NCI-H146 treated with DMSO at 0.1 percent for 48 hours (cell line): ENCODE measurements around the gene SH3PXD2B.

ENCODE experiments used
- DNase-seq: peaks from one replicate; lab custom pipeline; 2025; ENCODE audit not compliant: unreplicated experiment; lab: John Stamatoyannopoulos, UW

SH3PXD2B gene

GRCh38 chr5:172453986-172454357 lies 353 bp downstream of the SH3PXD2B start:
- no peak for DNase-seq

GRCh38 chr5:172453206-172453985 lies 929 bp downstream of the SH3PXD2B start:
- peak; percentile 36 for DNase-seq

DNA sequence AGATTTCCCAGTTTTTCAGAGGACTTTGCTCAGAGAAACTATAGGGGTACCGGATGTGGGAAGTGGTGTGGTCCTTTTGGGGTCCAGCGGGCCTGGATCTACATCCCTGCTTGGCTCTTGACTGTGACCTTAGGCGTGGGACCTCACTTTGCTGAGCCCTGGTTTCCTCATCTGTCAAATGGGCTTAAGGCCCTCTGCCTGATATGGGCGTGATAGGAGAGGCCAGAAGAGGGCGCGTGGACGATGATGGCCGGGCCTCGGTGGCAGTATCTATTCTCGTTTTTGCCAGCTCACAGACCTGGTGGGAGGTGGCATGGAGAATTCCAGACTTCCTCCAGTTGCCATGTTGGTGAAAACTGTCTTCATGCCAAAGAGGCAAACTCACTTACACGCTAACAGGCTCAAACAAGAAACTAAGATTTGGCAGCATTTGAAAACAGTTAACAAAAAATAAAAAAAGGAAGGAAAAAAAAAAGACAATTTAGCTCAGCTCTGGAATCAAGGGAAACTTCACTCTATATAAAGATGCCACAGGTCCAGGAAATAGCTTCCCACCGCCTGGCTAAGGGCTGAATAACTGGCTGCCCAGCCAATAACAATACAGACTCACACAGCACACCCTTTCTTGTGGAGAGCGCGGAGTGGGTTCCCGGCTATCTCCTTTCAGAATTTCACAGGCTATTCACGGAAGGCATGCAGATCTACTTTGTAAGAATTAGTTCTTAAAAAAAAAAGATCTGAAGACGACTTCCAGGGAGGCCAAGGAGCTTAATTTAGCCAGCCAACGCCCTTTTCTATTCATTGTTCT lies 1.7 kb downstream of the SH3PXD2B start:
- no peak for DNase-seq

DNA sequence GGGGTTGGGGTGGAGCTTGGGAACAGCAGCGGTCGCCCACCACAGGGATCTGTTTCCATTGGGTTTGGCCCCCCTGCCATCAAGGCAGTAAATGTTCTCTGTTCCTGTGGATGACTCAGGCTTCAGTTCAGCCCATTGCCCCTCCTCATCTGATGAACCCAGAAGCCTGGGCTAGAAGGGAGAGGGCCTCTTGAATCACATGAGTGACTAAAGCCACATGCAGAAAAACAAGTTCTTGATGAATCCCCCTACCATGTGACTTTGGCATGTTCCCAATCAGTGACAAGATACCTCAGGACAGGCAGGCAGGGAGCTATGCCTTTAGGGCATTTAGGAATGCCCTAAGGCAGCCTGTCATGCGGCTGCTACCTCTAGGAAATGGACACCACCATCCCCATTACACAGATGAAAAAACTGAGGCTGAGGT lies 2.5 kb downstream of the SH3PXD2B start:
- DNase-seq, result no peak

- no peak for DNase-seq
These were observed 3.2 kb downstream of the SH3PXD2B start for GRCh38 chr5:172450861-172451695.

DNA sequence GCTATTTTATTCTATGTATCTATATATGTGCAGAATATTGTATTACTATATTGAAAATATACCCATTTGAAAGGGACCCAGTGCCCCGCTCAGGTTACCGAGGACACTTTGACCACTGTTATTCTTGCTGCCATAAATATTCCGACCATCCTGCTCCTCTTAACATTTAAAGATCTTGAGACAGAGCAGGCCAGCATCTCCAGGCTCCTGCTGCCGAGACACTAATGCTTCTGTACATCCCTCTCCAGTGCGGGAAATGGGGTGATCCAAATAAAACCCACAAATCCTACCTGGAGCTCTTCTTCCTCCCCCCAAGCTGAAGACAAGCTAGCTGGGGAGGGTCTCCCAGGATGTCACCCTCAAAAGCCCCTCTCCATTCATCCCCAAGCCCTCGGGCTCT lies 3.9 kb downstream of the SH3PXD2B start:
- no peak for DNase-seq

- no peak for DNase-seq
These were observed 5.3 kb downstream of the SH3PXD2B start for GRCh38 chr5:172448999-172449398.

DNA sequence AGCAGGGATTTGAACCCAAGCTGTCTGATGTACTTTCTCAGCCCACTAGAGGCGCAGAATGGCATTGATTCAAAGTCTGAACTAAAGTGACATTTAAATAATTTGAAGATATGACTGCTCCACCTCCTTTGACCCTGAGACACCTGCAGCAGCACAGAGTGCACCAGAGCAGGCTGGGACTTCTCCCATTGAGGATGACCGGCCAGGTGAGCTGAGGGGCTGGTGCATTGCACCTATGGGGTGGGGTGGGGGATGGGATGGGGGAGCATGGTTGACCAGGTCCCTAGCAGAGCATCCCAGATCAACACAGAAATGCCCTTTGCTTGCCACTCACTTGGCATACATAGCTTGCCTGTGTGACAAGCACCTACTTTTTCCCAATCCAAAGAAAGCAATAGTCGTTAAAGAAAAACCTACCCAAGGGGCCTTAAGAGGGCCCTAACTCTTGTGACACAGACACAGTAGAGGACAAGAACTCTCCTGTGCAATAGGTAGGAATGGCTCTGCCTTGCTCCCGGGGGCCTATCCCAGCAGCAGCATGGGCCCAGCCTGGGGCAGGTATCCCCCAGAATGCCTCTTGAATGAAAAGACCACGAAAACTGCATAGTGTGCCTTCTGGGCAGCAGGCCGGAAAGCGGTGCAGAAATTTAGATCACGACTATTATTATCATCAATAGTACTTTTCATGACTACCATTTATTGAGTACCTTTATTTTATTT lies 6.5 kb downstream of the SH3PXD2B start:
- no peak for DNase-seq

GRCh38 chr5:172446336-172447051 lies 7.8 kb downstream of the SH3PXD2B start:
- DNase-seq, result no peak

DNA sequence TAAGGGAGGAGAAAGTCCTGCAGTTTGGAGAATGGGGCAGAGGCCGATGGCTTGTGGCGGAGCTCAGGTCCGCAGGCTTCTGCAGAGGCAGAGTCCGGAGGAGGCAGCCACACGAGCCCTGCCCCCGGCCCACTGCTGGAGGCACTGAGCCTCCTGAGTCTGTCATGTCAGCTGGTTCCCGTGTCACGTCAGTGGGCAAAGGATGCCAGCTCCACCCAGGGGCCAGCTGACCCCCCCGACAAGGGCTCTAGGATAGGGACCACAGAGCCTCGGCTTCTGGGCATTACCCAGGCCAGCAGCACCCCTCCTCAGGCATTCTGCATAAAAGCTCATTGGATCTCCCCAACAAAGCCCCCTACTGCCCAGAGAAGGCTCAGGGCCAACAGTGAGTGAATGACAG lies 8.5 kb downstream of the SH3PXD2B start:
- no peak for DNase-seq

DNA sequence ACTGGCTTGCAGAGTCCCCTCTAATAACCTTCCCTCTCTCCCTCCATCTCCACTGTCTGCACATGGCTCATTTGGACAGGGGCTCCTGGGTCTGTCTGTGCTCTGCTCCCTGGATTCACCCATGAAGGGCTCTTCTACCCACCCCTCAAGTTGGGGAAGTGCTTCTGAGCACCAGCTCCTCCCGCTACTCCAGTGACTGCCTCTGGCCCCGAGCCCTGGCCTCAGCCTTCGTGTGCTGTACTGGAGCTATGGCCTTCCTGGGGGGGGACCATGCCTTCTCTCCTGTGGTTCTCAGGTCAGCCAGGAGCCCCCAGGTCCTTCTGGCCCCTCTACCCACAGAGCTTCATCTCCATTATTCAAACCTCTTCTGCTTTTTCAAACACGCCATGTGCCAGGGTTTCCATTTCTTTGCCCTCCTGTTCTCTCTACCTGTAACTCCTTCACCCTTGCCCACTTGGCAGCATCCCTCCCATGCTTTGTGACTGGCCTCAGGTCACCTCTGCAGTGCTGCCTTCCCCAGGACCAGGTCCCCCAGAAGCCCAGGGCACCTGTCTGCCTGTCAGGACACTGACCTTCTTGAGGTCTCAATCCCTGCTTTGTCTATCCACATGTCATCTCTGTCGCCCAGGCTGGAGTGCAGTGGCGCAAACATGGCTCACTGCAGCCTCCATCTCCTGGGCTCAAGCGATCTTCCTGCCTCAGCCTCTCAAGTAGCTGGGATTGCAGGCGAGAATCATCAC lies 9.5 kb downstream of the SH3PXD2B start:
- DNase-seq, result no peak

GRCh38 chr5:172444110-172444510 lies 10.2 kb downstream of the SH3PXD2B start:
- DNase-seq, result no peak

GRCh38 chr5:172443441-172444109 lies 10.8 kb downstream of the SH3PXD2B start:
- no peak for DNase-seq

DNA sequence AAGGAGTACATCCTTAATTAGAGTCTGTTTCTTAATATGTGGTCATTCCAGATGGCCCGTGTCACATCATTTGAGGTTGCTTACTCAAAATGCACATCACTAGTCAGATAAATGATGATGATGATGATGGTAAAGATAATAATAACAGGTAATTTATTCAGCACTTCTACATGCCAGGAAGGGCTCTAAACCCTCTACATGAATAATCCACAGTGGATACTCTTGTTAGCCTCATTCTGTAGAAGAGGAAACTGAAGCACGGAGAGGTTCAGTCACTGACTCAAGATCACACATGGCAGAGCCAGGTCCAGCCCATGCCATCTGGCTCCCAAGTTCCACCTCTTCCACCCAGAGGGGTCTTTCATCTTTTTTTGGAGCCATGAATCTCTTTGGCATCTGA lies 11.7 kb downstream of the SH3PXD2B start:
- no peak for DNase-seq

DNA sequence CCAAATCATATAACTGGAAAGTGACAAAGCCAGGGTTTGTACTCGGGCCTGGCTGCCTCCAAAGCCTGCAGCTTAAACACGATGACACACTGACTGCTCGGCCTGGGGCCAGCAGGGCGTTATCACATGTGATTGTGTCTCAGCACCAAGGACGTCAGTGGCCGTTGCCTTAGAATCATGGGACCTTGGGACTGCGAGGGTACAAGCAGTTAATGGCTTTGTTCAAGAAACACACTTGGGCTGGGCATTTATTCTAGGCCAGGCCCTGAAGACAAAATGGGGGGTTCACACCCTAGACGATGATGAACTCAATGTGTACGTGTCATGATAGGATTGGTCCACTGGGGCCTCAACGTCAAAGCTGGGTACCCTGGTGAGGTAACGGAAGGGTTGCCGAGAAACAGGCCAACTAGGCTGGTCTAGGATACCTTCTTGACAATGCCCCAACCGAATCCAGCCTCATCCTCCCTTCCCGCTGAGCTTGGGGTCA lies 13.0 kb downstream of the SH3PXD2B start:
- DNase-seq, result no peak

DNA sequence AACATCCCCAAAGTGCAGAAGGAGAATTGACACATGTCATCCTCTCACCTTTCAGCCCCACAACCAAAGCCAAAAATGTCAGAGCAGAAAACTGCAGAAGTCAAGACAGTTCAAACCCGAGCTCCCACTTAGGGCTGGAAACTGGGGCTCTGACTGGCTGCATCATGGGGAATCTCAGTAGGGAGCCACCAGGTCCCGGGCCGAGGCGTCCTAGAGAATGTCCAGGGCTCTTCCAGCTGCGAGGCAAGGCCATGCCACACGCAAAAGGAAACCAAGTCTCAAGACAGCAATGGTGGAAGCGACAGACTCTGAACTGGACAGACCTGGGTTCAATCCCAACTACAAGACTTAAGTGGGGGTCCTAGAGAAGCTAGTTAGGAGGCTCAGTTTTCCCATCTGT lies 13.8 kb downstream of the SH3PXD2B start:
- DNase-seq, result no peak

- no peak for DNase-seq
These were observed 14.4 kb downstream of the SH3PXD2B start for GRCh38 chr5:172439785-172440477.

GRCh38 chr5:172438319-172438668 lies 16.0 kb downstream of the SH3PXD2B start:
- DNase-seq, result no peak
